Transverse colon (tissue), 4 donors: ENCODE results near the gene ANO9. TPM values are rescaled to one million over a fixed set of nuclear protein-coding genes. Genes with fewer than 3 reads are reported as not detected.

Experiments used
- DNase-seq: peaks from one replicate; pipeline ENCODE4 v3.0.0-alpha.2; 2019
- H3K27ac ChIP-seq, 4 donors: fragments of 200-600 bp; sonication (generic); 2 replicates each; pipeline ENCODE4 v1.5.1; 2016 to 2018; ENCODE audit warnings: inconsistent platforms in 4 of 4
- H3K27me3 ChIP-seq: fragments of 200-600 bp; sonication (generic); 2 replicates; pipeline ENCODE4 v1.5.1; 2017; ENCODE audit warnings: inconsistent platforms
- H3K36me3 ChIP-seq, 4 donors: fragments of 200-600 bp; sonication (generic); 2 replicates each; pipeline ENCODE4 v1.5.1; 2017 to 2019; ENCODE audit warnings: inconsistent platforms in 4 of 4
- H3K4me1 ChIP-seq, 4 donors: fragments of 200-600 bp; sonication (generic); 2 replicates each; pipeline ENCODE4 v1.5.1; 2017 to 2020; ENCODE audit warnings: inconsistent platforms in 4 of 4
- H3K4me3 ChIP-seq, 4 donors: fragments of 200-600 bp; sonication (generic); 1 replicate in 1 of 4; 2 replicates in 3 of 4; pipeline versions ENCODE4 v1.5.1 to v1.6.1; 2017 to 2019; ENCODE audit warnings: inconsistent platforms in 4 of 4
- H3K9me3 ChIP-seq, 2 donors: fragments of 200-600 bp; sonication (generic); 2 replicates each; pipeline ENCODE4 v1.5.1; 2017 to 2019; ENCODE audit warnings: inconsistent platforms in 2 of 2
- EP300 ChIP-seq: sonication (generic); formaldehyde crosslinking; IDR thresholded peaks from one replicate; pipeline ENCODE4 v1.6.1; 2017; ENCODE audit warnings: antibody characterized with exemption, low read depth
- POLR2A ChIP-seq: fragments of 450-650 bp; IDR thresholded peaks from one replicate; pipeline ENCODE4 v1.6.1; 2016; ENCODE audit warnings: antibody characterized with exemption, mild to moderate bottlenecking, moderate library complexity
- POLR2AphosphoS5 ChIP-seq, 3 donors: sonication (generic); formaldehyde crosslinking; IDR thresholded peaks; one replicate each; pipeline ENCODE4 v1.6.1; 2016; ENCODE audit warnings: antibody characterized with exemption in 3 of 3
- WGBS, 2 donors: methylation state at CpG; one replicate each; pipeline ENCODE4 v1.1.5; 2018; ENCODE audit warnings: low coverage in 1 of 2; 5-methylcytosine and 5-hydroxymethylcytosine counted together
- in situ Hi-C, 4 donors: fragments of 200-750 bp; cut with MboI; loops; one replicate each; pipeline versions ENCODE4 v1.15.0 to v1.15.1; 2017; ENCODE audit warnings: low sequenced_read_pairs in 3 of 4, low pct_ligation_motif_present in 1 of 4, low pct_unique_long_range_greater_than_20kb in 1 of 4
- intact Hi-C: fragments of 100-400 bp; cut with DNase I; formaldehyde crosslinking; loops from one replicate; pipeline ENCODE4 v1.15.1; 2023; ENCODE audit warnings: low total_unique reads
- total RNA-seq, 4 donors: library from RNA; depleted of rRNA; stranded (reverse); fragments of >200 nt; gene quantifications; one replicate each; pipeline ENCODE4 v1.1.0, GENCODE V29; 2016
- TF ChIP-seq, protein P1 (sequence below), 5 experiments: fragments of 200-600 bp in 3 of 5; fragments of 450-650 bp in 2 of 5; sonication (generic) in 3 of 5; IDR thresholded peaks; 1 replicate in 2 of 5; 2 replicates in 3 of 5; pipeline ENCODE4 v1.5.1; 2016 to 2017; ENCODE audit warnings: antibody characterized with exemption in 5 of 5, inconsistent platforms in 3 of 5, mild to moderate bottlenecking in 2 of 5, moderate library complexity in 1 of 5

Gene ANO9
- total RNA-seq, 4 donors from 2014 or later, result 117 to 490 (median 296) TPM

DNA sequence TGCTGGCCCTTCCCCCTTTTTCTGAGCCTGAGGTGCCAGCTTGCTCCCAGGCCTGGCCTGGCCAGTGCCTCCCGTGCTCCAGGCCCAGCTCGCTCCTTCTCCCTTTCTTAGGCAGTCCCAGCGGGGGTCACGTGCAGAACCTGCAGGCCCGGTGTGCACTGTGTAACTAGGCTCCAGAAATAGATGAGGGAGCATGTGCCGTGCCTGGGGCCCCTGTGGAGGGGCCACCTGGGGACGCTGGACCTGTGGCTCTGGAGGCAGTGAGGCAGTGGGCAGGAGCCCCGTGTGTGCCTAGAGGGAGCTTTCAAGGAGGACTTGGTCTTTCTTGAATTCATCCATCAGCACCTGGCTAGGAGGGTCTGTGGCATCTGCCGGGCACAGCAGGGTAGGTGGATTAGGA is 19.8 kb upstream of the ANO9 start:
- intact Hi-C loops, result no loop called here
- Histone ChIP-seq H3K9me3 (no peaks in the 10 kb centered on the region), H3K27ac (no peak overlapping the region), H3K27me3 (no peaks in the 10 kb centered on the region), H3K4me3 (no peak overlapping the region), H3K36me3 (no peaks in the 10 kb centered on the region), H3K4me1 (no peaks in the 10 kb centered on the region)
- 96% methylated on average over 8 of the region's 9 CpGs; no CpG with 5 or more reads in 1 of the 2 donors for WGBS, 2 donors
- TF ChIP-seq POLR2AphosphoS5 (IDR thresholded peaks at IDR 0.05) (no peak), EP300 (no peak), POLR2A (no peak)
- TF ChIP-seq, protein P1, sequence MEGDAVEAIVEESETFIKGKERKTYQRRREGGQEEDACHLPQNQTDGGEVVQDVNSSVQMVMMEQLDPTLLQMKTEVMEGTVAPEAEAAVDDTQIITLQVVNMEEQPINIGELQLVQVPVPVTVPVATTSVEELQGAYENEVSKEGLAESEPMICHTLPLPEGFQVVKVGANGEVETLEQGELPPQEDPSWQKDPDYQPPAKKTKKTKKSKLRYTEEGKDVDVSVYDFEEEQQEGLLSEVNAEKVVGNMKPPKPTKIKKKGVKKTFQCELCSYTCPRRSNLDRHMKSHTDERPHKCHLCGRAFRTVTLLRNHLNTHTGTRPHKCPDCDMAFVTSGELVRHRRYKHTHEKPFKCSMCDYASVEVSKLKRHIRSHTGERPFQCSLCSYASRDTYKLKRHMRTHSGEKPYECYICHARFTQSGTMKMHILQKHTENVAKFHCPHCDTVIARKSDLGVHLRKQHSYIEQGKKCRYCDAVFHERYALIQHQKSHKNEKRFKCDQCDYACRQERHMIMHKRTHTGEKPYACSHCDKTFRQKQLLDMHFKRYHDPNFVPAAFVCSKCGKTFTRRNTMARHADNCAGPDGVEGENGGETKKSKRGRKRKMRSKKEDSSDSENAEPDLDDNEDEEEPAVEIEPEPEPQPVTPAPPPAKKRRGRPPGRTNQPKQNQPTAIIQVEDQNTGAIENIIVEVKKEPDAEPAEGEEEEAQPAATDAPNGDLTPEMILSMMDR (IDR thresholded peaks at IDR 0.05), result no peak
- no peak for DNase-seq
- in situ Hi-C loops, result no loop called here

DNA sequence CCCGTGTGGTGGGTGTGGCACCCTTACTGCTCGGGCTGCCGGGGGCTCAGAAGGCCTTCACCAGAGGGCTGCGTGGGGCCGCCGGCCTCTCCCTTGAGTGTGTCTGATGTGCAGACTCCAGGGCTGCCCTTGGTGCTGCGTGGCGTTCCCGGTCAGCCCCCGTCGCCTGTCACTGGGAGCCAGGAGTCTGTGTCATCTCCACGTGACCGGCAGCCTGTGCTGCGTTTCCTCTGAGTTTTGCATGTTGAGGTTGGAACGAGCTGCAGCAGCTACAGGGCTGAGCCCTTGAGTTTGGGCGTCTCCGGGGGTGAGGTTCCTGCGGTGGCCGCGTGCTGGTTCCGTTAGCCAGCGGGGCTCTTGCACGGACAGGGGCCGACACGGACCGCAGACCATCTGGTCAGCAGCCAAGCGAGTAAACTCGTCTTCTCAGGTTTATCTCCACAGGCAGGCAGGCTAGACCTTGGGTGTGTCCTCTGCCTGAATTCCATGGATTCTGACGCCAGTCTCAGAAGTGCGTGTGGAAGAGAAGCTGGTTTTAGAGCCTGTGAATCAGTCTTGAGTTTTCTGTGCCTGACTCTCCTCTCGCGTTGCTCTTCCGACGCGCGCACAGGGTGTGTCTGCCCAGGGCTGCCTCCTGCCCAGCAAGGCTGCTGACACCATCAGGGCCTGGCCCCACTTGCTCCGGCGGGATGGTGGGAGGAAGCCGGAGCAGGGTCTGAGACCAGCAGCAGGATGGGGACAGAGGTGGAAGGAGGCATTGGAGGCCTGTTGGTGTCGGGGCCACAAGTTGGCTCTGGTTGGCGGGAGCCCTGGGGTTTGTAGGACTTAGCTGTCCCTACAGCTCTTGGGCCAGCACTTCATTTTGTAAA is 18.8 kb upstream of the ANO9 start:
- Histone ChIP-seq H3K4me1 (no peaks in the 10 kb centered on the region), H3K27ac (no peak overlapping the region), H3K27me3 (no peaks in the 10 kb centered on the region), H3K36me3 (no peaks in the 10 kb centered on the region), H3K4me3 (no peak overlapping the region), H3K9me3 (no peaks in the 10 kb centered on the region)
- intact Hi-C loops, result no loop called here
- DNase-seq, result no peak
- in situ Hi-C loops, result no loop called here
- WGBS, 2 donors, result 94% methylated on average over 32 of the region's 41 CpGs; no CpG with 5 or more reads in 1 of the 2 donors
- TF ChIP-seq POLR2AphosphoS5 (IDR thresholded peaks at IDR 0.05) (no peak), POLR2A (no peak), EP300 (no peak)
- TF ChIP-seq, protein P1 (IDR thresholded peaks at IDR 0.05), result no peak

DNA sequence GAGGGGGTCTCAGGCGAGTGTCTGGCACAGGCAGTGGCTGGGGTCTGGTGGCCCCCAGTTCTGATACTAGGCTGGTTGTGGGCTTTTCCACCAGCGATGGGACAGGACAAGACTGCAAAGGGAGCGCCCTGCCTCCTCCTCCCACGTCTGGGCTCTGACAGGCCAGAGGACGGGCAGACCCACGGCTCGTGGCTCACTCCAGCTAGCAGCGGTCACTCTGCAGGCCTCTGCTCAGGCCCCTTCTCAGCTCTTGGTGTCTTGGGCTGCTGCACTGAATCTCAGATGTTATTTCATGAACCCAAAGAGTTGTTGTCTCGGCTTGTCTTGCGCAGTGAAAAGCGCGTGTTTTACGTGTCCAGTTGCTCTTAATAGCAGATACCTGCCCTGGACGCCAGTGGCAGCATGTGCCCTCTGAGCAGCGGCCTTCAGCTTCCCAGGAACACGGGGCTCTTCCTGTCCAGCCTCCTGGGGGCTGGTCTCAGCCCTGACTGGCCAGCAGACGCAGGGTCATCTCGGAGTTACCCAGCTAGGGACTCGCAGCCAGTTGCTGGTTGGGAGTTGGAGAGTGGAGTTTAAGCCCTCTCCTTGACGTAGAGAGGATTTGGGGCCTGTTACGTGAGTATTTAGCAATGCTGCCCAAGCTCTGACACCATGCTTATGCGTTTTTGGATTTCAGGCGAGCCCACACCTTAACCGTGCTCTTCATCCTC is 17.9 kb upstream of the ANO9 start:
- in situ Hi-C loops, result loop anchor here in 1 of 4 donors (10.0 kb wide), 1 partner anchor 55 kb away; no protein-coding TSS in a partner anchor
- TF ChIP-seq EP300, result no peak
- no peak for TF ChIP-seq POLR2A
- TF ChIP-seq POLR2AphosphoS5 (IDR thresholded peaks at IDR 0.05), result no peak
- TF ChIP-seq, protein P1 (IDR thresholded peaks at IDR 0.05), result no peak
- no peaks in the 10 kb centered on the region for H3K36me3 ChIP-seq
- H3K27ac ChIP-seq, result no peak overlapping the region
- no peaks in the 10 kb centered on the region for H3K27me3 ChIP-seq
- H3K9me3 ChIP-seq, result no peaks in the 10 kb centered on the region
- H3K4me3 ChIP-seq, result no peak overlapping the region
- H3K4me1 ChIP-seq, result no peaks in the 10 kb centered on the region
- intact Hi-C loops, result loop anchor here (10.0 kb wide), 1 partner anchor 45 kb away; the partner anchor contains the start of gene RNH1
- no peak for DNase-seq
- 90 to 100% methylated on average over 2 to 24 of the region's 24 CpGs for WGBS, 2 donors

DNA sequence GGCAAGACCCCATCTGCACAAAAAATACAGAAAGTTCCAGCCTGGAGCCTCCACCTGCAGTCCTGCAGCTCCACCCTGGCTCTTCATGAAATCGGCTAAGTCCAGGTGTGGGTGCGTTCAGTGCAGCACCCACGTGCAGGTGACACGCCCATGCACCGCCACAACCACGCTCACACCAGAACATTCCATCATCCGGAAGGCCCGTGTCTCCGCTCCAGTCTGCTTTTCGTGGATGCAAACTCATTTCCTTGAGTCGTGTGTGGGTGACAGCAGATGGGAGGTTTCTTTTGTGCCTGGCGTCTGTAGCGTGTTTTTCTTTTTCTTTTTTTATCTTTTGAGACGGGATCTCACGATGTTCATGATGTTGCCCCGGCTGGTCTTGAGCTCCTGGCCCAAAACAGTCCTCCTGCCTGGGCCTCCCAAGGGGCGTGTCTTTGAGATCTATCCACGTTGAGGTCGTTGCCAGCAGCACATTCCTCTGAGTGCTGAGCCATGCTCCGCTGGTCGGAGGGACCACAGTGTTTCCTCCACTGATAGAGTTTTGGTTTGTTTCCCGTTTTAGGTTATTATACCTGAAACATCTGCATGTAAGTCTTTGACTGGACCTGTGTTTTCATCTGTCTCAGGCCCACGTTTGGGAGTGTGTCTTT is 15.4 kb upstream of the ANO9 start:
- in situ Hi-C loops (loop anchor here in 1 of 4 donors (10.0 kb wide), 1 partner anchor 52 kb away; no protein-coding TSS in a partner anchor), intact Hi-C loops (loop anchor here (10.0 kb wide), 1 partner anchor 48 kb away; the partner anchor contains the start of gene RNH1)
- no peaks in the 10 kb centered on the region for H3K9me3 ChIP-seq
- H3K4me3 ChIP-seq, result no peak overlapping the region
- H3K27me3 ChIP-seq, result no peaks in the 10 kb centered on the region
- 72 to 82% methylated on average over 14 to 23 of the region's 23 CpGs for WGBS, 2 donors
- no peaks in the 10 kb centered on the region for H3K4me1 ChIP-seq
- H3K27ac ChIP-seq, result no peak overlapping the region
- no peak for DNase-seq
- H3K36me3 ChIP-seq, result no peaks in the 10 kb centered on the region
- TF ChIP-seq EP300, result no peak
- TF ChIP-seq POLR2AphosphoS5 (IDR thresholded peaks at IDR 0.05), result no peak
- TF ChIP-seq, protein P1 (IDR thresholded peaks at IDR 0.05), result no peak
- no peak for TF ChIP-seq POLR2A
